ENCODE measurements around the gene MEGF11.
A peak's percentile ranks its signal among the peaks of the same experiment; 100 is the strongest.

Gene MEGF11

GRCh38 chr15:65904301-65904700, 349.2 kb downstream of the MEGF11 start:
- H3K9ac ChIP-seq (ENCODE audit: low read length): no peak overlapping the region
- peaks cover 54% of the 10 kb centered on the region for H3K36me3 ChIP-seq (ENCODE audit: control insufficient read depth, insufficient read depth, low read length, severe bottlenecking)

GRCh38 chr15:65903296-65904073, 350.1 kb downstream of the MEGF11 start:
- peaks cover 20% of the 10 kb centered on the region for H3K4me1 ChIP-seq (ENCODE audit: control insufficient read depth, insufficient read depth, low read length)
- no peak overlapping the region for H3K4me3 ChIP-seq (ENCODE audit: low read length)
- no peaks in the 10 kb centered on the region for H3K9me3 ChIP-seq (ENCODE audit: control insufficient read depth, low read length)
- DNase-seq (ENCODE audit: low read depth): peak; percentile 21
- H3K36me3 ChIP-seq (ENCODE audit: control insufficient read depth, insufficient read depth, low read length, severe bottlenecking): peaks cover 62% of the 10 kb centered on the region
- no peak overlapping the region for H3K9ac ChIP-seq (ENCODE audit: low read length)
- H3K27me3 ChIP-seq (replicated peaks; ENCODE audit: control insufficient read depth, insufficient read depth, low read length): no peaks in the 10 kb centered on the region

More at GRCh38 chr15:65904301-65904700, 349.2 kb downstream of the MEGF11 start:
- no peaks in the 10 kb centered on the region for H3K9me3 ChIP-seq (ENCODE audit: control insufficient read depth, low read length)
- H3K4me1 ChIP-seq (ENCODE audit: control insufficient read depth, insufficient read depth, low read length): peaks cover 20% of the 10 kb centered on the region
- no peak for DNase-seq (ENCODE audit: low read depth)
- H3K4me3 ChIP-seq (ENCODE audit: low read length): no peak overlapping the region
- no peaks in the 10 kb centered on the region for H3K27me3 ChIP-seq (replicated peaks; ENCODE audit: control insufficient read depth, insufficient read depth, low read length)

GRCh38 chr15:65902373-65902772, 351.2 kb downstream of the MEGF11 start:
- no peak overlapping the region for H3K9ac ChIP-seq (ENCODE audit: low read length)
- no peak overlapping the region for H3K4me3 ChIP-seq (ENCODE audit: low read length)
- H3K4me1 ChIP-seq (ENCODE audit: control insufficient read depth, insufficient read depth, low read length): peaks cover 20% of the 10 kb centered on the region
- H3K36me3 ChIP-seq (ENCODE audit: control insufficient read depth, insufficient read depth, low read length, severe bottlenecking): peaks cover 61% of the 10 kb centered on the region
- no peak for DNase-seq (ENCODE audit: low read depth)
- H3K9me3 ChIP-seq (ENCODE audit: control insufficient read depth, low read length): no peaks in the 10 kb centered on the region
- no peaks in the 10 kb centered on the region for H3K27me3 ChIP-seq (replicated peaks; ENCODE audit: control insufficient read depth, insufficient read depth, low read length)

- DNase-seq (ENCODE audit: low read depth): no peak
- H3K27me3 ChIP-seq (replicated peaks; ENCODE audit: control insufficient read depth, insufficient read depth, low read length): no peaks in the 10 kb centered on the region
- no peak overlapping the region for H3K9ac ChIP-seq (ENCODE audit: low read length)
- no peak overlapping the region for H3K4me3 ChIP-seq (ENCODE audit: low read length)
- peaks cover 66% of the 10 kb centered on the region for H3K36me3 ChIP-seq (ENCODE audit: control insufficient read depth, insufficient read depth, low read length, severe bottlenecking)
- peaks cover 20% of the 10 kb centered on the region for H3K4me1 ChIP-seq (ENCODE audit: control insufficient read depth, insufficient read depth, low read length)
- no peaks in the 10 kb centered on the region for H3K9me3 ChIP-seq (ENCODE audit: control insufficient read depth, low read length)
Observed at GRCh38 chr15:65901836-65902235, 351.7 kb downstream of the MEGF11 start.

- Histone ChIP-seq H3K4me3 (ENCODE audit: low read length) (no peak overlapping the region), H3K9ac (ENCODE audit: low read length) (no peak overlapping the region), H3K9me3 (ENCODE audit: control insufficient read depth, low read length) (no peaks in the 10 kb centered on the region), H3K27me3 (replicated peaks; ENCODE audit: control insufficient read depth, insufficient read depth, low read length) (no peaks in the 10 kb centered on the region), H3K4me1 (ENCODE audit: control insufficient read depth, insufficient read depth, low read length) (peaks cover 21% of the 10 kb centered on the region), H3K36me3 (ENCODE audit: control insufficient read depth, insufficient read depth, low read length, severe bottlenecking) (peaks cover 66% of the 10 kb centered on the region)
- DNase-seq (ENCODE audit: low read depth): no peak
Observed at GRCh38 chr15:65901336-65901735, 352.2 kb downstream of the MEGF11 start.

- Histone ChIP-seq H3K9me3 (ENCODE audit: control insufficient read depth, low read length) (no peaks in the 10 kb centered on the region), H3K36me3 (ENCODE audit: control insufficient read depth, insufficient read depth, low read length, severe bottlenecking) (peaks cover 57% of the 10 kb centered on the region), H3K4me3 (ENCODE audit: low read length) (no peak overlapping the region), H3K9ac (ENCODE audit: low read length) (no peak overlapping the region), H3K27me3 (replicated peaks; ENCODE audit: control insufficient read depth, insufficient read depth, low read length) (no peaks in the 10 kb centered on the region), H3K4me1 (ENCODE audit: control insufficient read depth, insufficient read depth, low read length) (peaks cover 23% of the 10 kb centered on the region)
- DNase-seq (ENCODE audit: low read depth): no peak
Observed at GRCh38 chr15:65900488-65900887, 353.1 kb downstream of the MEGF11 start.

- Histone ChIP-seq H3K4me3 (ENCODE audit: low read length) (no peak overlapping the region), H3K4me1 (ENCODE audit: control insufficient read depth, insufficient read depth, low read length) (peaks cover 7% of the 10 kb centered on the region), H3K27me3 (replicated peaks; ENCODE audit: control insufficient read depth, insufficient read depth, low read length) (no peaks in the 10 kb centered on the region), H3K9me3 (ENCODE audit: control insufficient read depth, low read length) (no peaks in the 10 kb centered on the region), H3K36me3 (ENCODE audit: control insufficient read depth, insufficient read depth, low read length, severe bottlenecking) (peaks cover 60% of the 10 kb centered on the region), H3K9ac (ENCODE audit: low read length) (no peak overlapping the region)
- DNase-seq (ENCODE audit: low read depth): peak; percentile 19
Observed at GRCh38 chr15:65896236-65896635, 357.3 kb downstream of the MEGF11 start.

- H3K4me3 ChIP-seq (ENCODE audit: low read length): no peak overlapping the region
- no peak overlapping the region for H3K9ac ChIP-seq (ENCODE audit: low read length)
- H3K27me3 ChIP-seq (replicated peaks; ENCODE audit: control insufficient read depth, insufficient read depth, low read length): no peaks in the 10 kb centered on the region
- H3K36me3 ChIP-seq (ENCODE audit: control insufficient read depth, insufficient read depth, low read length, severe bottlenecking): peaks cover 41% of the 10 kb centered on the region
- H3K9me3 ChIP-seq (ENCODE audit: control insufficient read depth, low read length): no peaks in the 10 kb centered on the region
- no peak for DNase-seq (ENCODE audit: low read depth)
- peaks cover 7% of the 10 kb centered on the region for H3K4me1 ChIP-seq (ENCODE audit: control insufficient read depth, insufficient read depth, low read length)
Observed at GRCh38 chr15:65893060-65893459, 360.5 kb downstream of the MEGF11 start.

- Histone ChIP-seq H3K4me3 (ENCODE audit: low read length) (no peak overlapping the region), H3K9ac (ENCODE audit: low read length) (no peak overlapping the region), H3K4me1 (ENCODE audit: control insufficient read depth, insufficient read depth, low read length) (peaks cover 1% of the 10 kb centered on the region), H3K27me3 (replicated peaks; ENCODE audit: control insufficient read depth, insufficient read depth, low read length) (no peaks in the 10 kb centered on the region), H3K36me3 (ENCODE audit: control insufficient read depth, insufficient read depth, low read length, severe bottlenecking) (peaks cover 61% of the 10 kb centered on the region), H3K9me3 (ENCODE audit: control insufficient read depth, low read length) (no peaks in the 10 kb centered on the region)
- no peak for DNase-seq (ENCODE audit: low read depth)
Observed at GRCh38 chr15:65888981-65889380, 364.6 kb downstream of the MEGF11 start.

- Histone ChIP-seq H3K27me3 (replicated peaks; ENCODE audit: control insufficient read depth, insufficient read depth, low read length) (no peaks in the 10 kb centered on the region), H3K9me3 (ENCODE audit: control insufficient read depth, low read length) (no peaks in the 10 kb centered on the region), H3K4me3 (ENCODE audit: low read length) (no peak overlapping the region), H3K36me3 (ENCODE audit: control insufficient read depth, insufficient read depth, low read length, severe bottlenecking) (peaks cover 67% of the 10 kb centered on the region), H3K4me1 (ENCODE audit: control insufficient read depth, insufficient read depth, low read length) (no peaks in the 10 kb centered on the region), H3K9ac (ENCODE audit: low read length) (no peak overlapping the region)
- no peak for DNase-seq (ENCODE audit: low read depth)
Observed at GRCh38 chr15:65887565-65887964, 366.0 kb downstream of the MEGF11 start.

- DNase-seq (ENCODE audit: low read depth): no peak
- Histone ChIP-seq H3K4me3 (ENCODE audit: low read length) (no peak overlapping the region), H3K27me3 (replicated peaks; ENCODE audit: control insufficient read depth, insufficient read depth, low read length) (no peaks in the 10 kb centered on the region), H3K9me3 (ENCODE audit: control insufficient read depth, low read length) (no peaks in the 10 kb centered on the region), H3K36me3 (ENCODE audit: control insufficient read depth, insufficient read depth, low read length, severe bottlenecking) (peaks cover 76% of the 10 kb centered on the region), H3K9ac (ENCODE audit: low read length) (no peak overlapping the region), H3K4me1 (ENCODE audit: control insufficient read depth, insufficient read depth, low read length) (no peaks in the 10 kb centered on the region)
Observed at GRCh38 chr15:65885668-65886218, 367.8 kb downstream of the MEGF11 start.
